CD8-positive, alpha-beta memory T cell (primary cell): ENCODE measurements around the gene GFOD1. TPM values are rescaled to one million over a fixed set of nuclear protein-coding genes. Genes with fewer than 3 reads are reported as not detected.

Experiments used
- CTCF ChIA-PET: fragments of 350-600 bp; sonication (Branson Sonifier 250); formaldehyde crosslinking; loops from one replicate; lab custom pipeline; 2021; ENCODE audit warnings: antibody characterized with exemption; lab: Charles Lee
- POLR2A ChIA-PET: fragments of 350-600 bp; sonication (Branson Sonifier 250); formaldehyde crosslinking; loops from one replicate; lab custom pipeline; 2021; ENCODE audit warnings: antibody characterized with exemption; lab: Charles Lee
- DNase-seq, 5 donors: peaks; one replicate each; pipeline versions ENCODE4 v3.0.0 to v3.0.0-alpha.2; 2020 to 2022; ENCODE audit warnings: mixed read lengths in 1 of 5
- H3K27ac ChIP-seq: one replicate; pipeline ENCODE4 v1.7.0; 2013; ENCODE audit warnings: low read depth, mild to moderate bottlenecking, low read length, moderate library complexity
- H3K27me3 ChIP-seq: 2 replicates; pipeline ENCODE4 v1.7.0; 2013; ENCODE audit warnings: low read length, mild to moderate bottlenecking; ENCODE audit not compliant: insufficient read depth, poor library complexity, severe bottlenecking
- H3K36me3 ChIP-seq: 2 replicates; pipeline ENCODE4 v1.7.0; 2013; ENCODE audit warnings: mild to moderate bottlenecking, low read length, moderate library complexity; ENCODE audit not compliant: insufficient read depth
- H3K4me1 ChIP-seq: 2 replicates; pipeline ENCODE4 v1.7.0; 2013; ENCODE audit warnings: mild to moderate bottlenecking, low read length, moderate library complexity; ENCODE audit not compliant: insufficient read depth
- H3K4me3 ChIP-seq: 2 replicates; pipeline ENCODE4 v1.7.0; 2013; ENCODE audit warnings: mild to moderate bottlenecking, low read length
- H3K9me3 ChIP-seq: 2 replicates; pipeline ENCODE4 v1.7.0; 2013; ENCODE audit warnings: mild to moderate bottlenecking, low read length
- H3K27ac Mint-ChIP-seq, 8 donors: one replicate each; pipeline ENCODE4 v1.8.0; 2020 to 2021; ENCODE audit warnings: mixed read lengths in 8 of 8, mild to moderate bottlenecking in 6 of 8, inconsistent platforms in 3 of 8, moderate library complexity in 3 of 8
- H3K27me3 Mint-ChIP-seq, 2 donors: one replicate each; pipeline ENCODE4 v1.8.0; 2020 to 2021; ENCODE audit warnings: mixed read lengths in 2 of 2, mild to moderate bottlenecking in 1 of 2, moderate library complexity in 1 of 2
- H3K36me3 Mint-ChIP-seq, 3 donors: one replicate each; pipeline ENCODE4 v1.8.0; 2020 to 2021; ENCODE audit warnings: mixed read lengths in 3 of 3, inconsistent platforms in 1 of 3, mild to moderate bottlenecking in 1 of 3
- H3K4me1 Mint-ChIP-seq, 3 donors: one replicate each; pipeline ENCODE4 v1.8.0; 2020 to 2021; ENCODE audit warnings: mixed read lengths in 3 of 3, inconsistent platforms in 1 of 3, mild to moderate bottlenecking in 1 of 3
- H3K4me3 Mint-ChIP-seq, 7 donors: one replicate each; pipeline ENCODE4 v1.8.0; 2020 to 2021; ENCODE audit warnings: mixed read lengths in 7 of 7, mild to moderate bottlenecking in 6 of 7, moderate library complexity in 4 of 7, inconsistent platforms in 2 of 7
- H3K9me3 Mint-ChIP-seq, 5 donors: one replicate each; pipeline ENCODE4 v1.8.0; 2020 to 2022; ENCODE audit warnings: mixed read lengths in 5 of 5, mild to moderate bottlenecking in 3 of 5, moderate library complexity in 2 of 5, inconsistent platforms in 1 of 5
- polyA plus RNA-seq: library from polyadenylated mRNA; unstranded; fragments of 300-500 nt; fragmentation: Illumina TruSeq; gene quantifications from one replicate; pipeline ENCODE4 v1.2.3, GENCODE V29; 2021
- total RNA-seq, 2 experiments: library from RNA; stranded (reverse); gene quantifications; one replicate each; pipeline ENCODE4 v1.2.3, GENCODE V29; 2021

The GFOD1 gene
- 1 to 10 TPM; 8.2 to 8.7 TPM for total RNA-seq
- 3.6 TPM for polyA plus RNA-seq

- Mint-ChIP-seq H3K4me1 (peaks cover 33 to 42% (median 33%) of the 10 kb centered on the region in 3 donors), H3K36me3 (peaks cover 0 to 3% (median 0%) of the 10 kb centered on the region in 3 donors), H3K27ac (peak within 1 kb of the TSS; percentile 24 to 93 (median 78)), H3K4me3 (peak within 1 kb of the TSS; percentile 83 to 96 (median 90)), H3K27me3 (peaks cover 0 to 3% of the 10 kb centered on the region in 2 donors), H3K9me3 (no peaks in the 10 kb centered on the region)
- DNase-seq: peak; percentile 65 to 78 (median 66)
- CTCF ChIA-PET: interaction anchor here (1.0 to 1.7 kb wide), 7 partner anchors 12 to 150 kb away, joined by 3 to 8 read pairs (median 4); partner anchors contain the start of gene SIRT5
- Histone ChIP-seq H3K36me3 (no peaks in the 10 kb centered on the region), H3K4me3 (peak within 1 kb of the TSS; percentile 80), H3K27ac (peak within 1 kb of the TSS; percentile 67), H3K9me3 (no peaks in the 10 kb centered on the region), H3K4me1 (peaks cover 12% of the 10 kb centered on the region), H3K27me3 (no peaks in the 10 kb centered on the region)
- POLR2A ChIA-PET: interaction anchor here (0.6 to 1.9 kb wide), 5 partner anchors 56 to 159 kb away, joined by 3 to 11 read pairs (median 6); partner anchors contain the start of genes NOL7, SIRT5 and TBC1D7
Observed at GRCh38 chr6:13487122-13488014, at the start of gene GFOD1. TSS of gene GFOD1 (minus strand) at chr6:13487600. CDS start at chr6:13486890, 710 bp downstream.

GRCh38 chr6:13536796-13537526 lies 49.6 kb upstream of the GFOD1 start:
- Mint-ChIP-seq H3K9me3 (no peaks in the 10 kb centered on the region), H3K27ac (peak overlapping the region in 1 of 8 donors; percentile 61), H3K4me3 (no peak overlapping the region), H3K36me3 (no peaks in the 10 kb centered on the region), H3K4me1 (no peaks in the 10 kb centered on the region), H3K27me3 (peaks cover 0 to 3% of the 10 kb centered on the region in 2 donors)
- Histone ChIP-seq H3K36me3 (no peaks in the 10 kb centered on the region), H3K27me3 (no peaks in the 10 kb centered on the region), H3K4me1 (no peaks in the 10 kb centered on the region), H3K27ac (no peak overlapping the region), H3K9me3 (no peaks in the 10 kb centered on the region), H3K4me3 (no peak overlapping the region)
- ChIA-PET CTCF (interaction anchor here (1.0 to 1.8 kb wide), 4 partner anchors 39 to 202 kb away, joined by 3 to 7 read pairs (median 4); no protein-coding TSS in a partner anchor), POLR2A (no interaction called here)
- no peak for DNase-seq

GRCh38 chr6:13535306-13535705 lies 47.9 kb upstream of the GFOD1 start:
- H3K36me3 Mint-ChIP-seq: no peaks in the 10 kb centered on the region
- no peaks in the 10 kb centered on the region for H3K36me3 ChIP-seq
- H3K9me3 Mint-ChIP-seq: no peaks in the 10 kb centered on the region
- no peak for DNase-seq
- no peaks in the 10 kb centered on the region for H3K27me3 ChIP-seq
- no peaks in the 10 kb centered on the region for H3K9me3 ChIP-seq
- H3K27ac Mint-ChIP-seq: no peak overlapping the region
- no peak overlapping the region for H3K27ac ChIP-seq
- CTCF ChIA-PET: interaction anchor here (1.2 kb wide), 1 partner anchor 200 kb away, joined by 5 read pairs; no protein-coding TSS in a partner anchor
- H3K4me1 ChIP-seq: no peaks in the 10 kb centered on the region
- peaks cover 0 to 3% of the 10 kb centered on the region in 2 donors for H3K27me3 Mint-ChIP-seq
- H3K4me3 Mint-ChIP-seq: no peak overlapping the region
- H3K4me1 Mint-ChIP-seq: no peaks in the 10 kb centered on the region
- POLR2A ChIA-PET: no interaction called here
- no peak overlapping the region for H3K4me3 ChIP-seq

DNA sequence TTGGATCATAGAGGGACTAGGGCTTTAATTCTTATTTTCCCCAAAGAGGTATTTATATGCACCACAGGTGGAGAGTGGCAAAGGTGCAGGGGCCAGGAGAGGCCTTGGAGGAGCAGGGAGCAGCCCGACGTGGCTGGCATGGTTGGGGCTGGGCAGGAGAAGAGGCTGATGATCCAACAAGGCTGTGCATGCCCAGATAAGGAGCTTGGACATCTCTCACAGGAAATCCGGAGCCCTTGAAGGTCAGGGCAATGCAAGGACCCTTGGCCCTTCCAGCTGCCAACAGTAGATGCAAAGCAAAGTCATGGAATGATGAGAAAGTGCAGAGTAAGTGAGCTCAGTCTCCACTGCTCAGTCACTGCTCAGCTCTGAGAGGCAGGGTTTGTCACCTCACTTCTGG lies 47.1 kb upstream of the GFOD1 start:
- no peak overlapping the region for H3K4me3 Mint-ChIP-seq
- Histone ChIP-seq H3K4me1 (no peaks in the 10 kb centered on the region), H3K9me3 (no peaks in the 10 kb centered on the region), H3K4me3 (no peak overlapping the region), H3K36me3 (no peaks in the 10 kb centered on the region), H3K27me3 (no peaks in the 10 kb centered on the region), H3K27ac (no peak overlapping the region)
- ChIA-PET CTCF (interaction anchor here (1.1 to 1.2 kb wide), 2 partner anchors 40 to 199 kb away, joined by 3 to 5 read pairs; partner anchors contain the start of gene SIRT5), POLR2A (no interaction called here)
- peak overlapping the region in 1 of 8 donors; percentile 32 for H3K27ac Mint-ChIP-seq
- no peaks in the 10 kb centered on the region for H3K36me3 Mint-ChIP-seq
- no peaks in the 10 kb centered on the region for H3K9me3 Mint-ChIP-seq
- H3K27me3 Mint-ChIP-seq: peaks cover 0 to 2% of the 10 kb centered on the region in 2 donors
- no peak for DNase-seq
- no peaks in the 10 kb centered on the region for H3K4me1 Mint-ChIP-seq

DNA sequence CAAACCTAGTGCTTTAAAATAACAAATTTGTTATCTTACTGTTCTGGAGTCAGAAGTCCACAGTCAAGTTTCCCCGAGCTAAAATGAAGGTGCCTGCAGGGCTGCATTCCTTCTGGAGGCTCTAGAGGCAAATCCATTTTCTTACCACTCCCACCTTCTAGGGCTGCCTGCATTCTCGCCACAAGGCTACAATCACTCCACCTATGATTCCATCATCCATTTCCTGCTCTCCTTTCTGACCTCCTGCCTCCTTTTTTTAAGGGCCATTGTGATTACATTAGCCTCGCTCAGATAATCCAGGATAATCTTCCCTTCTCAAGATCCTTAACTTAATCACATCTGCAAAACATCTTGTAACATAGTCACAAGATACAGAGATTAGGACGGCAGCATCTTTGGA lies 44.6 kb upstream of the GFOD1 start:
- Histone ChIP-seq H3K36me3 (no peaks in the 10 kb centered on the region), H3K27me3 (no peaks in the 10 kb centered on the region), H3K4me3 (no peak overlapping the region), H3K4me1 (peaks cover 4% of the 10 kb centered on the region), H3K9me3 (no peaks in the 10 kb centered on the region), H3K27ac (no peak overlapping the region)
- no peak for DNase-seq
- H3K27ac Mint-ChIP-seq: no peak overlapping the region
- H3K4me1 Mint-ChIP-seq: peaks cover 0 to 1% (median 0%) of the 10 kb centered on the region in 3 donors
- no peaks in the 10 kb centered on the region for H3K27me3 Mint-ChIP-seq
- no peaks in the 10 kb centered on the region for H3K36me3 Mint-ChIP-seq
- ChIA-PET POLR2A (no interaction called here), CTCF (interaction anchor here (1.3 kb wide), 1 partner anchor 201 kb away, joined by 3 read pairs; no protein-coding TSS in a partner anchor)
- no peak overlapping the region for H3K4me3 Mint-ChIP-seq
- H3K9me3 Mint-ChIP-seq: no peaks in the 10 kb centered on the region

DNA sequence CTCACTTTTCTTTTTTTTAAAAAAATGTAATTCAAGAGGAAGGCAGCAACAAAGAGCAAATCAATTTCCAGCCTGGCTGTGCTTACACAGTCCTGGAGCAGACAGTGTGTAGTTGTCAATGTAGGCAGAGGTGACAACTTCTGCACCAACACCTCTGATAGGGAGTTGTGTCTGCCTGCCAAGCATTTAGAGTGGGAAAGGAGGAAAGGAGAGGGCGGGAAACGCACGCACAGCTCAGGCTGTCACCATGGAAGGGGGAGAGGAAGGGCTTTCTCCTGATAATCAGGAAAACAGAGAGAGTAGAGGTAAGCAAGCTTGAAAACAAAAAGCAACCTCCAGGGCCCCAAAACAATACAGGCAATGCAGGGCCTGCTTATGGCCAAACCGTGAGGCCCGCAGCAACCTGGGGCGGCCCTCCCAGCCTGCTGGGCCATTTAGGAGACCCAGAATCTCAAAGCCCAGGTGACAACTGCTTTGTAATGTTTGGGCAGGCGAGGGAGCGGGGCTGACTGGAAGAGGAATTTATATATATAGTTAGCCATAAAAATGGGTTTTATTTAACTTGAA lies 41.5 kb upstream of the GFOD1 start:
- Histone ChIP-seq H3K27ac (no peak overlapping the region), H3K27me3 (no peaks in the 10 kb centered on the region), H3K4me3 (no peak overlapping the region), H3K36me3 (no peaks in the 10 kb centered on the region), H3K9me3 (no peaks in the 10 kb centered on the region), H3K4me1 (peaks cover 14% of the 10 kb centered on the region)
- peak overlapping the region in 1 of 8 donors; percentile 72 for H3K27ac Mint-ChIP-seq
- DNase-seq: no peak
- H3K4me1 Mint-ChIP-seq: peaks cover 5 to 6% (median 6%) of the 10 kb centered on the region in 3 donors
- no peaks in the 10 kb centered on the region for H3K36me3 Mint-ChIP-seq
- POLR2A ChIA-PET: no interaction called here
- no peak overlapping the region for H3K4me3 Mint-ChIP-seq
- CTCF ChIA-PET: no interaction called here
- no peaks in the 10 kb centered on the region for H3K9me3 Mint-ChIP-seq
- peaks cover 0 to 4% of the 10 kb centered on the region in 2 donors for H3K27me3 Mint-ChIP-seq

DNA sequence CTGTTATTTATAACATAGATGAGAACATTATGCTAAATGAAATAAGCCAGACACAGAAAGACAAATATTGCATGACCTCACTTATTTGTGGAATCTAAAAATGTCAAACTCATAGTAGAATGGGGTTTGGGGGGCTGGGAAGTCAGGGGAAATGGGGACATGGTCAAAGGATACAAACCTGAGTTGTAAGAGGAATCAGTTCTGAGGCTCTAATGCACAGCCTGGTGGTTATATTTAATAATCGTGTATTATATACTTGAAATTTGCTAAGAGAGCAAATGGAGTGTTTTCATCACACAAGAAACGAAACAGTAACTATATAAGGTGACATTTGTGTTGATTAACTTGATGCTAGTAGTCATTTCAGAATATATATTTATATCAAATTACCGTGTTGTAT lies 40.8 kb upstream of the GFOD1 start:
- Mint-ChIP-seq H3K9me3 (no peaks in the 10 kb centered on the region), H3K4me3 (no peak overlapping the region), H3K27ac (peak overlapping the region in 1 of 8 donors; percentile 66), H3K36me3 (no peaks in the 10 kb centered on the region), H3K27me3 (peaks cover 0 to 6% of the 10 kb centered on the region in 2 donors), H3K4me1 (peaks cover 5 to 6% (median 6%) of the 10 kb centered on the region in 3 donors)
- no peak for DNase-seq
- H3K9me3 ChIP-seq: no peaks in the 10 kb centered on the region
- H3K36me3 ChIP-seq: no peaks in the 10 kb centered on the region
- no peak overlapping the region for H3K27ac ChIP-seq
- H3K27me3 ChIP-seq: no peaks in the 10 kb centered on the region
- POLR2A ChIA-PET: no interaction called here
- CTCF ChIA-PET: no interaction called here
- peaks cover 14% of the 10 kb centered on the region for H3K4me1 ChIP-seq
- H3K4me3 ChIP-seq: no peak overlapping the region
